ENCODE measurements around the gene PDE6C. TPM values are rescaled to one million over a fixed set of nuclear protein-coding genes. Genes with fewer than 3 reads are reported as not detected.

Gene PDE6C
- total RNA-seq, 1 experiment from 2014 or later, result not detected

Other genes with a start within 250 kb of the PDE6C start
- gene MYOF, start 130.2 kb upstream of the PDE6C start, total RNA-seq (2014; rRNA removed; shearing (Covaris generic)), result 4.2 and 4.6 TPM in 2 replicates
- gene CEP55, start 115.9 kb upstream of the PDE6C start, total RNA-seq (2014; rRNA removed; shearing (Covaris generic)), result 43.2 and 49.4 TPM in 2 replicates
- gene FFAR4, start 45.9 kb upstream of the PDE6C start, total RNA-seq (2014; rRNA removed; shearing (Covaris generic)), result not detected in 2 replicates
- not detected in 2 replicates for gene RBP4, start 11.3 kb upstream of the PDE6C start, total RNA-seq (2014; rRNA removed; shearing (Covaris generic))
- 9.1 and 12.3 TPM in 2 replicates for gene FRA10AC1, start 90.1 kb downstream of the PDE6C start, total RNA-seq (2014; rRNA removed; shearing (Covaris generic))
- gene LGI1, start 145.4 kb downstream of the PDE6C start, total RNA-seq (2014; rRNA removed; shearing (Covaris generic)), result not detected in 2 replicates

Data from SJCRH30 (cell line).